ACC112 (cell line): ENCODE measurements around the gene SORCS2.

Experiments used
- H2AFZ ChIP-seq: fragments of 200-600 bp; sonication (generic); one replicate; pipeline ENCODE4 v1.6.0; 2017; ENCODE audit warnings: antibody characterized with exemption, low read length; ENCODE audit not compliant: unreplicated experiment
- H3K27ac ChIP-seq: fragments of 200-600 bp; sonication (generic); 2 replicates; pipeline ENCODE4 v1.5.1; 2014; ENCODE audit warnings: low read depth, mild to moderate bottlenecking, antibody characterized with exemption, low read length, moderate library complexity
- H3K27me3 ChIP-seq: fragments of 200-600 bp; sonication (generic); 2 replicates; pipeline ENCODE4 v1.6.1; 2014; ENCODE audit warnings: mild to moderate bottlenecking, antibody characterized with exemption, low read length, moderate library complexity, mixed read lengths; ENCODE audit not compliant: insufficient read depth
- H3K36me3 ChIP-seq: fragments of 200-600 bp; sonication (generic); 2 replicates; pipeline ENCODE4 v1.6.1; 2016; ENCODE audit warnings: mild to moderate bottlenecking, antibody characterized with exemption, low read length, moderate library complexity, mixed read lengths; ENCODE audit not compliant: insufficient read depth
- H3K4me1 ChIP-seq: fragments of 200-600 bp; sonication (generic); one replicate; pipeline ENCODE4 v1.6.1; 2016; ENCODE audit warnings: low read length, mixed read lengths; ENCODE audit not compliant: insufficient read depth, unreplicated experiment, control insufficient read depth
- H3K4me3 ChIP-seq: fragments of 200-600 bp; sonication (generic); 2 replicates; pipeline ENCODE4 v1.5.1; 2014; ENCODE audit warnings: mild to moderate bottlenecking, low read depth, low read length
- H3K79me2 ChIP-seq: fragments of 200-600 bp; sonication (generic); one replicate; pipeline ENCODE4 v1.6.0; 2016; ENCODE audit warnings: low read length; ENCODE audit not compliant: control insufficient read depth, unreplicated experiment, insufficient read depth

SORCS2 gene

DNA sequence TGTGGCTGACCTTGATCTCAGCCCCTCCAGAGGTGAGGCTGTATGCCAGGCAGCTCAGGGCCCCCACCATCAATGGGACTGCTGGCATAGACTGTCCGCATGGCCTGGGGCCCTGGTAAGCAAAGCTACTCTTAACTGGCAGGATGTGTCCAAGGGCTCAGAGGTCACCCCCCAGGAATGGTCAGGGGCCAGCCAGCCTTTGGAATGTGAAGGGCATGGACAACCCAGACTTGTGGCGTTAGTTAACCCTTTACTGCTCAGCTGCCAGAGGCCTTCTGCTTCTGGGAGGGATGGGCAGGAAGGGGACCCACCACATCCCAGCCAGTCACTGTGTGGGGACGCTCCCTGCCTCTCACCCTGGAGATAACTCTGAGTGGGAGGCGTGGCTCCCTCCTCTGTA is 322.5 kb downstream of the SORCS2 start:
- Histone ChIP-seq H3K4me3 (no peak overlapping the region), H3K4me1 (no peaks in the 10 kb centered on the region), H3K27me3 (peaks cover 18% of the 10 kb centered on the region), H3K27ac (no peak overlapping the region), H2AFZ (no peak overlapping the region), H3K79me2 (no peaks in the 10 kb centered on the region), H3K36me3 (no peaks in the 10 kb centered on the region)

GRCh38 chr4:7515390-7515902 is 323.1 kb downstream of the SORCS2 start:
- peaks cover 22% of the 10 kb centered on the region for H3K27me3 ChIP-seq
- no peak overlapping the region for H2AFZ ChIP-seq
- no peaks in the 10 kb centered on the region for H3K4me1 ChIP-seq
- H3K27ac ChIP-seq, result no peak overlapping the region
- no peak overlapping the region for H3K4me3 ChIP-seq
- H3K36me3 ChIP-seq, result no peaks in the 10 kb centered on the region
- no peaks in the 10 kb centered on the region for H3K79me2 ChIP-seq

- peaks cover 26% of the 10 kb centered on the region for H3K27me3 ChIP-seq
- no peak overlapping the region for H3K27ac ChIP-seq
- no peaks in the 10 kb centered on the region for H3K4me1 ChIP-seq
- no peak overlapping the region for H3K4me3 ChIP-seq
- no peaks in the 10 kb centered on the region for H3K36me3 ChIP-seq
- H3K79me2 ChIP-seq, result no peaks in the 10 kb centered on the region
- H2AFZ ChIP-seq, result no peak overlapping the region
These were observed 323.9 kb downstream of the SORCS2 start for GRCh38 chr4:7516096-7516772.

GRCh38 chr4:7516773-7517144 is 324.4 kb downstream of the SORCS2 start:
- Histone ChIP-seq H2AFZ (no peak overlapping the region), H3K4me3 (no peak overlapping the region), H3K4me1 (no peaks in the 10 kb centered on the region), H3K36me3 (no peaks in the 10 kb centered on the region), H3K27ac (no peak overlapping the region), H3K27me3 (peaks cover 26% of the 10 kb centered on the region), H3K79me2 (no peaks in the 10 kb centered on the region)

DNA sequence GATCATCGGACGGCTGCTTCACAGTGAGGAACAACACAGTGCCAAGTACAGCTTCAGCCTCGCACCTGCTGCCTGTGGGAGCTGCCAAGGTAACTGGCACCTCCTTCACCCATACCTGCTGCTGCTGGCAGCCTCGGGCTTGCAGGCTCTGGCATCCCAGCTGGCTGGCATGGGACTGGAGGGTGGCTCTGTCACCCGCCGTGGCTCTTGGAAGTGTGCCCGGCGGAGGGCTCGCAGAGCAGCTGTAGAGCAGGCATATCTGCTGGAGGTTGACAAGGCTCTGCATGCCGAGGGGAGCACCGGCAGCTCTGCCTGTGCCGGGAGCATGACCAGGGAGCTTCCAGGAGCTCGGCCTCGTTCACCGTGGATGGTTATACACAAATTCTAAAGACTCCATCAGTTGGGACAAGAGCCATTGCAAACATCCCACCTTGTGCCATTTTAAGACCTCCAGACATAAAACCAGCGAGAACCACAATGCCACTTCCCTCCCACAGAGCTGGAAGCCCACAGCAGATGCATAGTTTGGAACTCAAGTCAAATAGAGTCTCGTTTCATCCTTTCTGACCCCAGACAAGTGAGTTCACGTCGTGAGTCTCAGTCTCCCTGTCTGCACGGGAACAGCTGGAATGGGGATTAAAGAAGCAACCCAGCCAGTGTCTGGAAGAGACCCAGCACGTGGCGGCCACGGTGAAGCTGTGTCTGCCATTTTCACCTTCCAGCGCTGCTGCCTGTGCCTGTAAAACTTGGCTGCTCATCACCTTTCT is 326.7 kb downstream of the SORCS2 start:
- H2AFZ ChIP-seq, result no peak overlapping the region
- peaks cover 30% of the 10 kb centered on the region for H3K27me3 ChIP-seq
- H3K4me3 ChIP-seq, result no peak overlapping the region
- H3K36me3 ChIP-seq, result no peaks in the 10 kb centered on the region
- no peak overlapping the region for H3K27ac ChIP-seq
- H3K4me1 ChIP-seq, result no peaks in the 10 kb centered on the region
- H3K79me2 ChIP-seq, result no peaks in the 10 kb centered on the region

GRCh38 chr4:7519638-7520376 is 327.5 kb downstream of the SORCS2 start:
- Histone ChIP-seq H3K36me3 (no peaks in the 10 kb centered on the region), H3K27me3 (peaks cover 30% of the 10 kb centered on the region), H3K79me2 (no peaks in the 10 kb centered on the region), H3K4me3 (no peak overlapping the region), H3K4me1 (no peaks in the 10 kb centered on the region), H2AFZ (no peak overlapping the region), H3K27ac (no peak overlapping the region)

DNA sequence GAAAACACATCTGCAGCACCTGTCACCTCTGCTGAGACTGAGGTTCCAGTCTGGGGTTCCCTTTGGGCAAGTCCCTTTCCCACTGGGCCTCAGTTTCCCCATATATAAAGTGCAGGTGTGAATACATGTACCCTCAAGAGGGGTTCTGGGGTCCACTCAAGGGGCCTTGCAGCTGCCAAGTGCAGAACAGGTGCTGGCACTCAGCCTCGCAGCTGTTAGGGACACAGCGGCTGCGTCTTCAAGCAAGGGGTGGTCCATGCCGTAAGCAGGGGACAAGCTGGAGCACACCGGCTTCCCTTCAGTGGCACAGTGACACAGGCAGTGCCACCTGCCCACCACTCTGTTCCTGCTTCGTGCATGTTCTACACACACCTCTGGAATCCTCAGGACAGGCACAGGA is 329.3 kb downstream of the SORCS2 start:
- Histone ChIP-seq H3K79me2 (no peaks in the 10 kb centered on the region), H3K4me1 (no peaks in the 10 kb centered on the region), H2AFZ (no peak overlapping the region), H3K27ac (no peak overlapping the region), H3K27me3 (peaks cover 28% of the 10 kb centered on the region), H3K4me3 (no peak overlapping the region), H3K36me3 (no peaks in the 10 kb centered on the region)

DNA sequence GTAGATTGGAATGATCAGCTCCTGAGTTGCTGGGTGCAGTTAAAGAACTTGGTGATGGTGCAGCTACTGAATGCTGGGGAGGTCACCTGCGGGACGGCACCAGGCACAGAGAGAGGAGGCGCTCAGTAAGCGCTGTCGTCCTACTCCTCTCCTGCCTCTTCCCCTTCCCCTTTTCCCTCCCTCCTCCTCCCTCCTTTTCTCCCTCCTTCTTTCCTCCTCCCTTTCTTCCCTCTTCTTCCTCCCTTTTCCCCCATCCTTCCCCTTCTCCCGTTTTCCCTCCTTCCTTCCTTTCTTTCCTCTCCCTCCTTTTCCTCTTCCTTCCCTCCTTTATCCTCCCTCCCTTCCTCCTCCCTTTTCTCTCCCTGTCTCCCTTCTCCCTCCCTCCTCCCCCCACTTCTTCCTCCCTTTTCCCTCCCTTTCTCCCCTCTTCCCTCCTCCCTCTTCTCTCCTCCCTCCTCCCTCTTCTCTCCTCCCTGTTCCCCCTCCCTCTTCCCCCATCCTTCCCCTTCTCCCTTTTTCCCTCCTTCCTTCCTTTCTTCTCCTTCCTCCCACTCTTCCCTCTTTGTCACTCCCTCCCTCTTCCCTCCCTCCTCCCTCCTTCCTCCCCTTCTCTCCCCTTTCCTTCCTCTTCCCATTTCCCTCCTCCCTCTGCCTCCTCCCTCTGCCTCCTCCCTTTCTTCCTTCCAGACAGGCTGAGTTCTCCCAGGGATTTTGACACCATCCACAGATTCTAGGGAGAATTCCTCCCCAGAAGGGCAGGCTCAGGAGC is 330.3 kb downstream of the SORCS2 start:
- Histone ChIP-seq H3K27ac (no peak overlapping the region), H3K36me3 (no peaks in the 10 kb centered on the region), H3K27me3 (peaks cover 19% of the 10 kb centered on the region), H3K79me2 (no peaks in the 10 kb centered on the region), H2AFZ (no peak overlapping the region), H3K4me1 (no peaks in the 10 kb centered on the region), H3K4me3 (no peak overlapping the region)

DNA sequence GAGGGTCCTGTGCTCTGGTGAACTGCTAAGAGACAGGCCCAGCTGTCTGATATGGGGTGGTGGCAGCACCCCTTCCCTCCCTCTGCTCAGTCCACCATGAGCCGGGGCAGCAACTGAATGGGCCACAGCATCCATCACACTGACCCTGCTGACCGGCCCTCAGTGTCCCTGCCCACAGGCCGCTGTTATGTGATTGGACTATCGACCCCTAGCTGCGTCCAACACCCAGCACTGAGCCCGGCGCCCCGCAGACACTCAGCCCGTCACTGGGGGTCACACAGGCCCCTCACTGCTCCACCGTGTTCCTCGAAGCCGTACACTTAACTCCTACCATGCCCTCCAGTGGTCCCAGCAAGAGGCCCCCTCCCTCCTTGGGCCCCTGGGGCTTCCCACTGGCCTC is 331.2 kb downstream of the SORCS2 start:
- no peak overlapping the region for H2AFZ ChIP-seq
- no peaks in the 10 kb centered on the region for H3K4me1 ChIP-seq
- no peaks in the 10 kb centered on the region for H3K79me2 ChIP-seq
- H3K27ac ChIP-seq, result no peak overlapping the region
- no peaks in the 10 kb centered on the region for H3K36me3 ChIP-seq
- H3K4me3 ChIP-seq, result no peak overlapping the region
- peaks cover 11% of the 10 kb centered on the region; the same call in 1 of the 2 replicates for H3K27me3 ChIP-seq

GRCh38 chr4:7524064-7524682 is 331.8 kb downstream of the SORCS2 start:
- Histone ChIP-seq H3K4me1 (no peaks in the 10 kb centered on the region), H2AFZ (no peak overlapping the region), H3K36me3 (no peaks in the 10 kb centered on the region), H3K4me3 (no peak overlapping the region), H3K27ac (no peak overlapping the region), H3K27me3 (peaks cover 11% of the 10 kb centered on the region; the same call in 1 of the 2 replicates), H3K79me2 (no peaks in the 10 kb centered on the region)
